ENCODE data around the gene OR2V1.
"Not testable (repeated sequence)": the region's sequence is repeated elsewhere in the genome, so short reads cannot be mapped to it uniquely, and the experiment has no call there.

The OR2V1 gene

GRCh38 chr5:181100121-181100875 lies 30.7 kb downstream of the OR2V1 start:
- Histone ChIP-seq H3K4me1 (ENCODE audit: control insufficient read depth in 1 of 2, insufficient read depth in 1 of 2, low read depth in 1 of 2, low read length in 1 of 2) (no peaks in the 10 kb centered on the region), H3K9me3 (no peaks in the 10 kb centered on the region), H3K4me3 (ENCODE audit: low read depth in 1 of 2, low read length in 1 of 2) (no peak overlapping the region), H3K36me3 (no peaks in the 10 kb centered on the region), H3K27ac (no peak overlapping the region), H3K27me3 (peaks cover 49% of the 10 kb centered on the region)
- no peak for TF ChIP-seq CTCF (IDR thresholded peaks at IDR 0.05)

- Histone ChIP-seq H3K4me1 (ENCODE audit: control insufficient read depth in 1 of 2, insufficient read depth in 1 of 2, low read depth in 1 of 2, low read length in 1 of 2) (no peaks in the 10 kb centered on the region), H3K36me3 (no peaks in the 10 kb centered on the region), H3K9me3 (no peaks in the 10 kb centered on the region), H3K4me3 (ENCODE audit: low read depth in 1 of 2, low read length in 1 of 2) (no peak overlapping the region), H3K27ac (no peak overlapping the region), H3K27me3 (peaks cover 46% of the 10 kb centered on the region)
- no peak for TF ChIP-seq CTCF (IDR thresholded peaks at IDR 0.05)
Measured at GRCh38 chr5:181099602-181100086, 31.3 kb downstream of the OR2V1 start.

GRCh38 chr5:181098762-181099601 lies 32.0 kb downstream of the OR2V1 start:
- H3K36me3 ChIP-seq: no peaks in the 10 kb centered on the region
- H3K9me3 ChIP-seq: no peaks in the 10 kb centered on the region
- no peak overlapping the region for H3K4me3 ChIP-seq (ENCODE audit: low read depth in 1 of 2, low read length in 1 of 2)
- no peak overlapping the region for H3K27ac ChIP-seq
- TF ChIP-seq CTCF (IDR thresholded peaks at IDR 0.05): no peak
- H3K4me1 ChIP-seq (ENCODE audit: control insufficient read depth in 1 of 2, insufficient read depth in 1 of 2, low read depth in 1 of 2, low read length in 1 of 2): no peaks in the 10 kb centered on the region
- peaks cover 41% of the 10 kb centered on the region for H3K27me3 ChIP-seq

- H3K27ac ChIP-seq; H3K36me3 ChIP-seq; H3K4me1 ChIP-seq (ENCODE audit: control insufficient read depth in 1 of 2, insufficient read depth in 1 of 2, low read depth in 1 of 2, low read length in 1 of 2); H3K4me3 ChIP-seq (ENCODE audit: low read depth in 1 of 2, low read length in 1 of 2); H3K9me3 ChIP-seq: not testable (repeated sequence)
- peaks cover 46% of the 10 kb centered on the region for H3K27me3 ChIP-seq
Measured at GRCh38 chr5:181097759-181098491, 33.0 kb downstream of the OR2V1 start.

GRCh38 chr5:181097383-181097753 lies 33.6 kb downstream of the OR2V1 start:
- not testable (repeated sequence) for H3K4me3 ChIP-seq (ENCODE audit: low read depth in 1 of 2, low read length in 1 of 2); H3K4me1 ChIP-seq (ENCODE audit: control insufficient read depth in 1 of 2, insufficient read depth in 1 of 2, low read depth in 1 of 2, low read length in 1 of 2); H3K36me3 ChIP-seq; H3K27ac ChIP-seq; H3K9me3 ChIP-seq
- H3K27me3 ChIP-seq: peaks cover 51% of the 10 kb centered on the region

- not testable (repeated sequence) for H3K36me3 ChIP-seq; H3K27ac ChIP-seq; H3K9me3 ChIP-seq; H3K4me1 ChIP-seq (ENCODE audit: control insufficient read depth in 1 of 2, insufficient read depth in 1 of 2, low read depth in 1 of 2, low read length in 1 of 2); H3K4me3 ChIP-seq (ENCODE audit: low read depth in 1 of 2, low read length in 1 of 2)
- peaks cover 55% of the 10 kb centered on the region for H3K27me3 ChIP-seq
Measured at GRCh38 chr5:181096721-181097382, 34.1 kb downstream of the OR2V1 start.

GRCh38 chr5:181095162-181095561 lies 35.8 kb downstream of the OR2V1 start:
- peaks cover 47% of the 10 kb centered on the region for H3K27me3 ChIP-seq
- H3K36me3 ChIP-seq; H3K4me1 ChIP-seq (ENCODE audit: control insufficient read depth in 1 of 2, insufficient read depth in 1 of 2, low read depth in 1 of 2, low read length in 1 of 2); H3K27ac ChIP-seq; H3K9me3 ChIP-seq; H3K4me3 ChIP-seq (ENCODE audit: low read depth in 1 of 2, low read length in 1 of 2): not testable (repeated sequence)

Data from neutrophil (primary cell).